DOHH2 (cell line): ENCODE measurements around the gene DNAJA3.

Experiments
- H3F3A ChIP-seq: fragments of 200-600 bp; sonication (generic), shearing (Covaris generic); 2 replicates; pipeline ENCODE4 v1.6.0; 2016; ENCODE audit warnings: antibody characterized with exemption, mild to moderate bottlenecking; ENCODE audit not compliant: control insufficient read depth, insufficient read depth
- H3K27ac ChIP-seq: fragments of 200-600 bp; sonication (generic); 2 replicates; pipeline ENCODE4 v1.5.1; 2014; ENCODE audit warnings: low read depth, mild to moderate bottlenecking, low read length, moderate library complexity
- H3K27me3 ChIP-seq: fragments of 200-600 bp; sonication (generic); 2 replicates; pipeline ENCODE4 v1.6.1; 2014; ENCODE audit warnings: mild to moderate bottlenecking, low read length, mixed read lengths; ENCODE audit not compliant: control insufficient read depth
- H3K36me3 ChIP-seq: fragments of 200-600 bp; sonication (generic); 2 replicates; pipeline ENCODE4 v1.6.1; 2014; ENCODE audit warnings: mild to moderate bottlenecking, low read length, moderate library complexity, mixed read lengths; ENCODE audit not compliant: control insufficient read depth
- H3K4me1 ChIP-seq: fragments of 200-600 bp; sonication (generic); 2 replicates; pipeline ENCODE4 v1.6.1; 2014; ENCODE audit warnings: mild to moderate bottlenecking, low read length, mixed read lengths; ENCODE audit not compliant: control insufficient read depth
- H3K4me2 ChIP-seq: fragments of 200-600 bp; sonication (generic); 2 replicates; pipeline ENCODE4 v1.6.0; 2014; ENCODE audit warnings: mild to moderate bottlenecking, low read length, moderate library complexity
- H3K4me3 ChIP-seq: fragments of 200-600 bp; sonication (generic); 2 replicates; pipeline ENCODE4 v1.5.1; 2014; ENCODE audit warnings: mild to moderate bottlenecking, low read length, mixed read lengths
- H3K79me2 ChIP-seq: fragments of 200-600 bp; sonication (generic); 2 replicates; pipeline ENCODE4 v1.6.1; 2014; ENCODE audit warnings: mild to moderate bottlenecking, low read length, mixed read lengths; ENCODE audit not compliant: control insufficient read depth
- H3K9me2 ChIP-seq: fragments of 200-600 bp; sonication (generic); replicated peaks from 2 replicates; pipeline ENCODE4 v1.6.1; 2014; ENCODE audit warnings: mild to moderate bottlenecking, low read length, mixed read lengths; ENCODE audit not compliant: control insufficient read depth
- H3K9me3 ChIP-seq: fragments of 200-600 bp; sonication (generic); 2 replicates; pipeline ENCODE4 v1.6.1; 2014; ENCODE audit warnings: antibody characterized with exemption, low read length, mixed read lengths; ENCODE audit not compliant: control insufficient read depth, insufficient read depth
- H4K20me1 ChIP-seq: fragments of 200-600 bp; sonication (generic); 2 replicates; pipeline ENCODE4 v1.6.0; 2014; ENCODE audit warnings: low read depth, mild to moderate bottlenecking, antibody characterized with exemption, low read length, moderate library complexity; ENCODE audit not compliant: control insufficient read depth, insufficient read depth
- EZH2phosphoT487 ChIP-seq: fragments of 200-600 bp; sonication (generic); IDR thresholded peaks from 2 replicates; pipeline ENCODE4 v1.6.1; 2017; ENCODE audit warnings: borderline replicate concordance, mild to moderate bottlenecking, antibody characterized with exemption, low read length, moderate library complexity, mixed read lengths
- TF ChIP-seq, protein P1 (sequence below): fragments of 200-600 bp; sonication (generic); IDR thresholded peaks from one replicate; pipeline ENCODE4 v1.5.1; 2014; ENCODE audit warnings: antibody characterized with exemption, mild to moderate bottlenecking, low read depth, low read length; ENCODE audit not compliant: poor library complexity, severe bottlenecking

Gene DNAJA3

GRCh38 chr16:4474192-4474961, 48.7 kb downstream of the DNAJA3 start, which contains the start of gene NMRAL1:
Gene NMRAL1 (minus strand): TSS chr16:4474625. CDS start chr16:4474132, 493 bp downstream.
- peak within 1 kb of the TSS; percentile 80 for H3K4me2 ChIP-seq
- peak within 1 kb of the TSS; percentile 90 for H3K4me3 ChIP-seq
- H4K20me1 ChIP-seq = peaks cover 4% of the 10 kb centered on the region; the same call in 1 of the 2 replicates
- H3K9me2 ChIP-seq = no peaks in the 10 kb centered on the region
- H3K27me3 ChIP-seq = no peaks in the 10 kb centered on the region
- H3K36me3 ChIP-seq = peaks cover 19% of the 10 kb centered on the region
- H3K4me1 ChIP-seq = peaks cover 34% of the 10 kb centered on the region
- peaks cover 73% of the 10 kb centered on the region for H3K79me2 ChIP-seq
- H3K9me3 ChIP-seq = no peaks in the 10 kb centered on the region
- TF ChIP-seq, protein P1, sequence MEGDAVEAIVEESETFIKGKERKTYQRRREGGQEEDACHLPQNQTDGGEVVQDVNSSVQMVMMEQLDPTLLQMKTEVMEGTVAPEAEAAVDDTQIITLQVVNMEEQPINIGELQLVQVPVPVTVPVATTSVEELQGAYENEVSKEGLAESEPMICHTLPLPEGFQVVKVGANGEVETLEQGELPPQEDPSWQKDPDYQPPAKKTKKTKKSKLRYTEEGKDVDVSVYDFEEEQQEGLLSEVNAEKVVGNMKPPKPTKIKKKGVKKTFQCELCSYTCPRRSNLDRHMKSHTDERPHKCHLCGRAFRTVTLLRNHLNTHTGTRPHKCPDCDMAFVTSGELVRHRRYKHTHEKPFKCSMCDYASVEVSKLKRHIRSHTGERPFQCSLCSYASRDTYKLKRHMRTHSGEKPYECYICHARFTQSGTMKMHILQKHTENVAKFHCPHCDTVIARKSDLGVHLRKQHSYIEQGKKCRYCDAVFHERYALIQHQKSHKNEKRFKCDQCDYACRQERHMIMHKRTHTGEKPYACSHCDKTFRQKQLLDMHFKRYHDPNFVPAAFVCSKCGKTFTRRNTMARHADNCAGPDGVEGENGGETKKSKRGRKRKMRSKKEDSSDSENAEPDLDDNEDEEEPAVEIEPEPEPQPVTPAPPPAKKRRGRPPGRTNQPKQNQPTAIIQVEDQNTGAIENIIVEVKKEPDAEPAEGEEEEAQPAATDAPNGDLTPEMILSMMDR = no peak
- TF ChIP-seq EZH2phosphoT487 = no peak
- H3K27ac ChIP-seq = peak within 1 kb of the TSS; percentile 61
- peaks cover 18% of the 10 kb centered on the region for H3F3A ChIP-seq

GRCh38 chr16:4475880-4476788, 50.5 kb downstream of the DNAJA3 start, which contains the start of gene HMOX2:
Gene HMOX2 (plus strand): TSS chr16:4476398. CDS start chr16:4505525, 29,127 bp downstream.
- no peaks in the 10 kb centered on the region for H3K9me2 ChIP-seq
- H3K27me3 ChIP-seq = no peaks in the 10 kb centered on the region
- peaks cover 4% of the 10 kb centered on the region; the same call in 1 of the 2 replicates for H4K20me1 ChIP-seq
- no peaks in the 10 kb centered on the region for H3K9me3 ChIP-seq
- H3F3A ChIP-seq = peaks cover 18% of the 10 kb centered on the region
- peak within 1 kb of the TSS; percentile 80 for H3K4me2 ChIP-seq
- H3K27ac ChIP-seq = peak within 1 kb of the TSS; percentile 61
- no peak for TF ChIP-seq EZH2phosphoT487
- TF ChIP-seq, protein P1 = peak; percentile 52
- peaks cover 82% of the 10 kb centered on the region for H3K79me2 ChIP-seq
- peaks cover 16% of the 10 kb centered on the region for H3K36me3 ChIP-seq
- peaks cover 34% of the 10 kb centered on the region for H3K4me1 ChIP-seq
- H3K4me3 ChIP-seq = peak within 1 kb of the TSS; percentile 90

DNA sequence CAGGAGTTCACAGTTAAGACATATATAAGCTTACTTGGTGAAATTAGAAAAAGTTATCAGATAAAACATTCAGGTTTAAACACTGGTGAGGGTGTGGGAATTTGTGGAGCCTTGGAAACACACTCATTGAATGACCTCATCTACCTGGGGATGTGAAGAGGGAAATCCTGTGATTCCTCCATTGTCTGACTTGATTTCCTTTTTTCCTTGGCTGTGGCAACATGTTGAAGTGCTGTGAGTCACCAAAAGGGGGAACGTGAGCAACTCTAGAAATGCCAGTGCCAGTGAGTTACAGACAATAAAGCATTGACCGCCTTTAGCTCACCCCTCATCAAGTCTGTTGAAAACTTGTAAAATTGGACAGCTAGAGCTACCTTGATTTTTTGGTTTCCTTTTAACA, 52.3 kb downstream of the DNAJA3 start:
- H3F3A ChIP-seq = peaks cover 16% of the 10 kb centered on the region
- H3K36me3 ChIP-seq = peaks cover 10% of the 10 kb centered on the region; the same call in 1 of the 2 replicates
- peaks cover 31% of the 10 kb centered on the region for H3K4me1 ChIP-seq
- peaks cover 85% of the 10 kb centered on the region for H3K79me2 ChIP-seq
- H4K20me1 ChIP-seq = peaks cover 4% of the 10 kb centered on the region; the same call in 1 of the 2 replicates
- H3K4me3 ChIP-seq = peak overlapping the region; percentile 90
- TF ChIP-seq EZH2phosphoT487 = no peak
- TF ChIP-seq, protein P1 = no peak
- no peaks in the 10 kb centered on the region for H3K9me2 ChIP-seq
- H3K4me2 ChIP-seq = peak overlapping the region; percentile 80
- no peaks in the 10 kb centered on the region for H3K27me3 ChIP-seq
- no peak overlapping the region for H3K27ac ChIP-seq
- H3K9me3 ChIP-seq = no peaks in the 10 kb centered on the region
